Stimulated activated naive B cell treated with anti-CD40 and anti-IgM and Interleukin-4, amounts not matched to agents 10 μg/mL and 1 μg/mL and 100 μg/mL, for 72 hours (primary cell): Measurements from ENCODE around the gene CDH26.

ENCODE experiments used
- ATAC-seq, 2 donors: fragments of 150-1000 bp; cut with Tn5 transposase; replicated peaks; 2 replicates each; pipeline ENCODE4 v1.10.0; 2021; ENCODE audit warnings: moderate library complexity in 1 of 2
- DNase-seq: peaks from one replicate; pipeline ENCODE4 v3.0.0; 2021
- H3K27ac Mint-ChIP-seq: one replicate; pipeline ENCODE4 v1.8.0; 2022; ENCODE audit warnings: mild to moderate bottlenecking, mixed read lengths
- H3K27me3 Mint-ChIP-seq, 2 donors: one replicate each; pipeline ENCODE4 v1.8.0; 2022; ENCODE audit warnings: mixed read lengths in 2 of 2
- H3K36me3 Mint-ChIP-seq, 2 donors: one replicate each; pipeline ENCODE4 v1.8.0; 2022; ENCODE audit warnings: mixed read lengths in 2 of 2, mild to moderate bottlenecking in 1 of 2
- H3K4me1 Mint-ChIP-seq, 2 donors: one replicate each; pipeline ENCODE4 v1.8.0; 2022; ENCODE audit warnings: mixed read lengths in 2 of 2, mild to moderate bottlenecking in 1 of 2
- H3K4me3 Mint-ChIP-seq, 2 donors: one replicate each; pipeline ENCODE4 v1.8.0; 2022; ENCODE audit warnings: mild to moderate bottlenecking in 2 of 2, mixed read lengths in 2 of 2, moderate library complexity in 1 of 2
- H3K9me3 Mint-ChIP-seq, 2 donors: one replicate each; pipeline ENCODE4 v1.8.0; 2022; ENCODE audit warnings: mixed read lengths in 2 of 2, mild to moderate bottlenecking in 1 of 2

The CDH26 gene

DNA sequence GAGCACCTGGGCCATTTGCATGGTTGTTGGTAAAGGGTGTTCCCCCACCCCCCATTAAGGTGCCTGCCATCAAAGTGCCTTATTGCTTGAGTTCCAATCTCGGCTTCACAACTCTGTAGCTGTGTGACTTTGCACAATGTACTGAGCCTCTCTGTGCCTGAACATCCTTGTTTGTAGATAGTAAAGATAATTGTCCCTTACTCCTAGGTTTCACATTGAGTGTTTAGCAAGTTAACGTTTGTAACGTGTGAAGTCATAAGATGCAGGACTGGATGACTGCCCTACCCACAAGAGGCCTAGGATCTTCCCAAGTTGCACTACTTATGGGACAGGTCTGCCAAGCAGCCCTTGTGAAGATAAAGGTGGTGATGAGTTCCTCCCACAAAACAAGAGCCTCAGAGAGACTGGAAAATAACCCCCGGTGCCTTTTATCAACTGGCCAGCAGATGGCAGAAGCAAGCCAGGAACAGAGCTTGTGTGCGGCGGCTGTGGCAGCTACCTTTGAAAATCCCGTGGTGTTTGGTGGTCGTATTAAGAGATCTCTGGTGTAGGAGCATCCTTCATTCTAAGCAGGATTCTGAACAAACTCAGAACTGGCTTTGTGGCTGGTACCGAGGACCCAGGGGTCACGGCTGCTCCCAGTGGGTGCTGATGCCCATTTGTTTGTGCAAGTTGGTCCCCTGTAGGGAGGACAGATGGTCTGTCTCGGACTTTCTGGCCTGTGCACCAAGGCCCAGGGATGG, 99.1 kb downstream of the CDH26 start:
- H3K27me3 Mint-ChIP-seq = peaks cover 0 to 8% of the 10 kb centered on the region in 2 donors
- H3K9me3 Mint-ChIP-seq = no peaks in the 10 kb centered on the region
- H3K36me3 Mint-ChIP-seq = no peaks in the 10 kb centered on the region
- peak overlapping the region; percentile 39 to 64 for H3K4me3 Mint-ChIP-seq
- peak; percentile 52 for DNase-seq
- H3K27ac Mint-ChIP-seq = peak overlapping the region; percentile 63
- peak; percentile 69 to 71 for ATAC-seq
- peaks cover 27 to 38% of the 10 kb centered on the region in 2 donors for H3K4me1 Mint-ChIP-seq

DNA sequence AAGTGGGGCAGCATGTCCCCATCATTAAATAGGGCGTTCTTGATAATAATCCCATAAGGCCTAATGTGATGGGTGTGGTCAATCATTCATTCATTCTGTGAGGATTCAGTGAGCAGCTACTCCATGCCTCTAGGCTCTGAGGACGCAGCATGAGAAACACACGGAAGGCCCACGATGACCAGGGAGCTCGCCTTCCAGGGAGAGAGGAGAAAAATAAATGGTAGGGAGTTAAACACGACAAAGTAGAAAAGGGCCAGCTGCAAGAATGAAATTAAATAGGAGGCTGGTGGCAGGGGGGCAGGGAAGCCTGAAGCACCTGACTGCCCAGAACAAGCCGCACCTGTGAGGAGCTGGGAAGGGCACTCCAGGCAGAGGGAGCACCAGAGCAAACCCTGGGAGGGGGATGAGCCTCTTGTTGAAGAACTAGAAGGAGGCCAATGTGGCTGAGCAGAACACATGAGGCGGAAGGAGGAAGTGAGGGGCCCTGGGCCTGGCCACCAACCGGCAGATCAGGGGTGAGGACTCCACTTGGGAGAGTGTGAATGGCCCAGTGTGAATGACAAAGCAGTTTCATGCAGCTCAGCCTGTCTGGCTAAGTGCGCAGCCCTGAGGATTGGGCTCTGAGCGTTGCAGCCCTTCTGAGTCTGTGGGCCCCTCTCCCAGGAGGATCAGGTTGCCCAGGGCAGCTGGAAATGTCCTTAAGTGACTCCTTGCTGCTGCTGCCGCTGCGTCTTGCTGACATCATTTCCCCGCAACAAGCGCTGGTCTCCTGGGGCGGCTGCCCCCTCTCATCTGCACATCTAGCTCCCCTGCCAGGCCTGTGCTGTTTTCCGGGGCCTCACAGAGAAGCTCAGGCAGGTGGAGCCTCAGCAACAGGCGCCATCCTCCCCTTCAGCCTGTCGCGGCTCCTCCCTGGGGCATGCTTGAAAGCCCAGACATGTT, 99.9 kb downstream of the CDH26 start:
- Mint-ChIP-seq H3K27ac (peak overlapping the region; percentile 63), H3K36me3 (no peaks in the 10 kb centered on the region), H3K9me3 (no peaks in the 10 kb centered on the region), H3K4me1 (peaks cover 27 to 38% of the 10 kb centered on the region in 2 donors), H3K27me3 (peaks cover 0 to 6% of the 10 kb centered on the region in 2 donors), H3K4me3 (peak overlapping the region; percentile 39 to 64)
- DNase-seq (peak; percentile 23), ATAC-seq (peak; percentile 66 to 75)

DNA sequence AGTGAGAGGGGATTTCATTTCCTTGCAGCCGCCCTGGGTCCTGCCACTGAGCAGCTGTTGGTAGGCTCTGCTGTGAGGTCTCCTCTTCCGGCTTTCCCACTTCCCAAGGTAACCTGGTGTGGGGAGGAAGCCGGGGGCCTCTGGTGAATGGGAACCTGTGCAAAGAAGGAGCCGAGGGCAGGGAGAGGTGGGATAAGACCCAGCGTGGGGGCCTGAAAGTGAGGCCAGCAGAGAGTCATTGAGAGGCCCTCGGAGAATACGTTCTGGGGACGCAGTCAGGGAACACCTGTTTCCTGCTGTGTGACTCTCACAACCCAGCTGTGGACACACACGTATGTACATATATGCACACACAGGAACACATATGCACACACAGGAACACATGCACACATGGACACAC, 100.7 kb downstream of the CDH26 start:
- H3K4me3 Mint-ChIP-seq = peak overlapping the region; percentile 27 to 64
- H3K27me3 Mint-ChIP-seq = peaks cover 0 to under 1% of the 10 kb centered on the region in 2 donors
- no peak for DNase-seq
- ATAC-seq = no peak
- peak overlapping the region; percentile 63 for H3K27ac Mint-ChIP-seq
- H3K4me1 Mint-ChIP-seq = peaks cover 27 to 38% of the 10 kb centered on the region in 2 donors
- no peaks in the 10 kb centered on the region for H3K9me3 Mint-ChIP-seq
- no peaks in the 10 kb centered on the region for H3K36me3 Mint-ChIP-seq

DNA sequence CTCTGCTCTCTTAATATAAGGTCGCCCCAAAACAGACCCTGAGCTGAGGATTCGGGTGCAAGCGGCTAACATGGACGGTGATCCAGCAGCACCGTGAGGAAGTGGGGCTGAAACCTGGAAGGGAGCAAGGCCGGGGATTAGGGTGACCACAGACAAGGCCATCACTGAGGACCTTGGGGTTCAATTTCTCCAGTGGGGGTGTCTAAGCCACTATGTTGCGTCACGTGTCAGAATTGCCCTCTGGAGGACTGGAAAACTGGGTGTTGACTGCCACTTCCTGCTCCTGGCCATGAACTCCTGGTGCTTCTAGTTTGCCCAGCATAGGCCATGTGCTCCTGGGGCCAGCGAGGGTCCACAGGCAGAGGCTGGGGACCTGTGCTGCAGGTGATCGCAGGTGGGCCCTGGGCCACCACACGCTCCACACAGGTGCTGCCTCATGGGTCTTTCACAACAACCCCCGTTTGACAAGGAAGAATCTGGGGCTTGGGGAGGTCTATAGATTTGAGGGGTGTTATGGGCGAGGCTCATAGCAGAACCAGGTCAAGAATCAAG, 101.9 kb downstream of the CDH26 start:
- DNase-seq (no peak), ATAC-seq (no peak)
- H3K4me1 Mint-ChIP-seq = peaks cover 27 to 37% of the 10 kb centered on the region in 2 donors
- no peaks in the 10 kb centered on the region for H3K27me3 Mint-ChIP-seq
- H3K27ac Mint-ChIP-seq = no peak overlapping the region
- no peak overlapping the region for H3K4me3 Mint-ChIP-seq
- no peaks in the 10 kb centered on the region for H3K36me3 Mint-ChIP-seq
- H3K9me3 Mint-ChIP-seq = no peaks in the 10 kb centered on the region

DNA sequence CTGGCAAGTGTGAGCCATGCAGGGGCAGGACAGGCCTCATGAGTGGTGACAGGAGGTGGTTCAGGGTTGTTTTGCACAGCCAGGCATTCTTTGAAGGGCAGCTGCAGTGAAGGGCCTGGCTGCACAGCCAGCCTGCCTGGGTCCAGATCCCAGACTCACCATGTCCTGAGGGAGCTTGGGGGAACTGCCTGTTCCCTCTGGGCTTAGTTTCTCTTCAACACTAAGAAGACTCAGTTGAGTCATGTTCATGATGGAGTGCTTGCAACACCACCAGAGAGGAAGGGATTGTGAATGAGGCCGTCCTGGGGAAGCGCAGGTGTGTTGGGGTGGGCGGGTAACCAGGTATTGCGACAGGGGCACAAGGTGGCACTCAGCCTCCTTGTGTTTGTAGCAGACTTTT, 102.4 kb downstream of the CDH26 start:
- H3K27ac Mint-ChIP-seq = no peak overlapping the region
- ATAC-seq (no peak), DNase-seq (no peak)
- H3K27me3 Mint-ChIP-seq = no peaks in the 10 kb centered on the region
- H3K9me3 Mint-ChIP-seq = no peaks in the 10 kb centered on the region
- no peak overlapping the region for H3K4me3 Mint-ChIP-seq
- H3K36me3 Mint-ChIP-seq = no peaks in the 10 kb centered on the region
- H3K4me1 Mint-ChIP-seq = peaks cover 22 to 31% of the 10 kb centered on the region in 2 donors

DNA sequence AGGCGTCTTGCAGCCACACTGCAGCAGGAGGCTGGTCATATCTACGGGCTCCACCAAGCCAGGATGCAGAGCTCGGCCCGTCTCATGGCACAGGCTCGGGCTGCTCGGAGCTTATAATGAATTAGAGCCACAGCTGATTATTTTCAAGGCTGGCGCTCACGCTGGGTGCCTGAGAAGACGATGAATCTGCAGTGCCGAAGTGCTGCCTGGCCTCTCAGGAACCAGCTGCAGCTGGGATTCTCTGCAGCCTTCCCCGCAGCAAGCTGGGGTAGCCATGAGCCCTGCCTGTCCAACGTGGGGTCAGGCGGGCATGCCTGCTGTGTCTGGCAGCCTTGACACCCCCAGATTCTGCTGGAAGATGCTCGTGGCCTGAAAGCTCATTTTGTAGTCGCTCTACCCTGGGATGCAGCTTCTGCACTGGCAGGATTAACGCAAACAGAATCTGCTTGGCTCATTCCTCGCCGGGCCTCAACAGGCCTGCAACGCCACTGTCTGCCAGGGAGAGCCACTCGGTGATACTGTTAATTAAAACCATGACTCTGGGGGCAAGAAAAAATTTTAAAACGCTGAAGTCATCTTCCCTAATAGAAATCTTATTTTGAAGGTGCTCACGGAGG, 104.3 kb downstream of the CDH26 start:
- Mint-ChIP-seq H3K27me3 (peaks cover 0 to 3% of the 10 kb centered on the region in 2 donors), H3K27ac (no peak overlapping the region), H3K36me3 (no peaks in the 10 kb centered on the region), H3K4me1 (peaks cover 13 to 15% of the 10 kb centered on the region in 2 donors), H3K4me3 (no peak overlapping the region), H3K9me3 (no peaks in the 10 kb centered on the region)
- ATAC-seq = no peak
- no peak for DNase-seq

DNA sequence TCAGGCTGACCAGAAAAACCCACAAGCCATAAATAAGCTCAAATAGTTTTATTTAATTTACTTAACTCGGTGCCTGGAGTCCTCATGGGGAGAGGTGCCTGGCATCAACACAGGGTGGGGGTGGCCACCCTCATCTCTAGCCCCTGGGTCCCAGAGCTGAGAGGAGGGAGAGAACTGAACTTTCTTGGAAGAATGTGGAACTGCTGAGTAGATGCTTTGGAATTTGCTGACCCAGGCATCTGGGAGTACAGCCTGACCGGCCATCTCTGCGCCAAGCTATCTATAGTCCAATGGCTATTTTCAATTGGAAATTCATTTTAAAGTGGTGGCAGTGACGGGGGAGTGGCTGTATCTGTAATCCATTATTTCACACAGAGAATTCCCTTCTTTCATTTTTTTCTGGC, 104.8 kb downstream of the CDH26 start:
- Mint-ChIP-seq H3K4me1 (peaks cover 8 to 10% of the 10 kb centered on the region in 2 donors), H3K9me3 (no peaks in the 10 kb centered on the region), H3K27ac (no peak overlapping the region), H3K36me3 (no peaks in the 10 kb centered on the region), H3K4me3 (no peak overlapping the region), H3K27me3 (peaks cover 0 to 3% of the 10 kb centered on the region in 2 donors)
- ATAC-seq = no peak
- DNase-seq = no peak

DNA sequence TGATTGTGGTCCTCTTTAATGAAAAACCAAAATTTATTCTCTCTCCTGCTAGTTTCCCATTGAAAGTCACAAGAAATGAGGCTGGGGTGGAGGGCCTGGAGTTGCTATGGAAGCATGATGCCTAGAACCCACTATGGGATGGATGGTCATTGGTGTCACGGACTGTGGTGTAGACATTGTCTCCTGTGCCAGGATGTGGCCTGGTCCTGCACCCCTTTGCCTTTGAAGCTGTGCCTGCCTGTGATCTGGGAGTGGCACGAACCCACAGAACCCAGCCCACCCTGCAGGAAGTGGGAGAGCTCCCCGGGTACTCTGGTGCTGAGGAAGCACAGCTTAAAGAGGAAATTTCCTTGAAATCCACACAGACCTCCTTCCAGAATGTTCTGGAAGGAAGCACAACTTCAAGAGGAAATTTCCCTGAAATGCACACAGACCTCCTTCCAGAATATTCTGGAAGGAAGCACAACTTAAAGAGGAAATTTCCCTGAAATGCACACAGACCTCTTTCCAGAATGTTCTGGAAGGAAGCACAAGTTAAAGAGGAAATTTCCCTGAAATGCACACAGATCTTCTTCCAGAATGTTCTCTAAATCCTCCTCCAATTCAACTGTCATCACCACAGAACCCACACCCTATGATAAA, 105.6 kb downstream of the CDH26 start:
- Mint-ChIP-seq H3K36me3 (no peaks in the 10 kb centered on the region), H3K4me3 (no peak overlapping the region), H3K27me3 (peaks cover 0 to 3% of the 10 kb centered on the region in 2 donors), H3K9me3 (no peaks in the 10 kb centered on the region), H3K4me1 (peaks cover under 1 to 2% of the 10 kb centered on the region in 2 donors), H3K27ac (no peak overlapping the region)
- DNase-seq (no peak), ATAC-seq (no peak)
